B cell (primary cell): ENCODE results near the gene GLCCI1. TPM values are rescaled to one million over a fixed set of nuclear protein-coding genes. Genes with fewer than 3 reads are reported as not detected.

Source experiments
- ATAC-seq: fragments of 200-7000 bp; cut with Tn5 transposase; one replicate; pipeline ENCODE4 v1.10.0; 2021; ENCODE audit warnings: low read depth, mild to moderate bottlenecking, moderate number of reproducible peaks, moderate library complexity
- CTCF ChIA-PET: fragments of 350-600 bp; sonication (Branson Sonifier 250); formaldehyde crosslinking; loops from one replicate; lab custom pipeline; 2021; ENCODE audit warnings: antibody characterized with exemption, inconsistent platforms; lab: Charles Lee
- POLR2A ChIA-PET: fragments of 350-600 bp; sonication (Branson Sonifier 250); formaldehyde crosslinking; loops from one replicate; lab custom pipeline; 2021; ENCODE audit warnings: antibody characterized with exemption; lab: Charles Lee
- DNase-seq: peaks from one replicate; pipeline ENCODE4 v3.0.0; 2013
- H2AFZ ChIP-seq: 2 replicates; pipeline ENCODE4 v1.6.1; 2012; ENCODE audit warnings: mild to moderate bottlenecking, low read depth, low read length; ENCODE audit not compliant: insufficient read depth, poor library complexity, severe bottlenecking
- H3K27ac ChIP-seq, 2 donors: 1 replicate in 1 of 2; 2 replicates in 1 of 2; pipeline ENCODE4 v1.5.1; 2012 to 2013; ENCODE audit warnings: low read length in 2 of 2, mild to moderate bottlenecking in 2 of 2, moderate library complexity in 1 of 2
- H3K27me3 ChIP-seq, 4 experiments: fragments of 200-600 bp in 1 of 4; sonication (generic) in 1 of 4; replicated peaks in 1 of 4; 1 replicate in 2 of 4; 2 replicates in 2 of 4; pipeline versions ENCODE4 v1.6.1 to v1.7.0; 2013 to 2016; ENCODE audit warnings: low read length in 3 of 4, mild to moderate bottlenecking in 2 of 4, mixed read lengths in 1 of 4, moderate library complexity in 1 of 4; ENCODE audit not compliant: insufficient read depth in 4 of 4, control insufficient read depth in 3 of 4; ENCODE audit errors: control extremely low read depth in 1 of 4
- H3K36me3 ChIP-seq, 2 experiments: replicated peaks in 1 of 2; 1 replicate in 1 of 2; 2 replicates in 1 of 2; pipeline versions ENCODE4 v1.6.1 to v1.7.1; 2013; ENCODE audit warnings: low read length in 1 of 2; ENCODE audit not compliant: insufficient read depth in 2 of 2, control insufficient read depth in 1 of 2; ENCODE audit errors: control extremely low read depth in 1 of 2, extremely low read depth in 1 of 2
- H3K4me1 ChIP-seq, 2 donors: fragments of 200-600 bp in 1 of 2; sonication (generic) in 1 of 2; 1 replicate in 1 of 2; 2 replicates in 1 of 2; pipeline versions ENCODE4 v1.5.1 to v1.6.1; 2013 to 2017; ENCODE audit warnings: low read length in 2 of 2; ENCODE audit not compliant: control insufficient read depth in 2 of 2, insufficient read depth in 2 of 2
- H3K4me2 ChIP-seq: replicated peaks from 2 replicates; pipeline ENCODE3; 2012; ENCODE audit warnings: mild to moderate bottlenecking, low read depth, low read length; ENCODE audit not compliant: poor library complexity, severe bottlenecking
- H3K4me3 ChIP-seq, 5 experiments: fragments of 200-600 bp in 1 of 5; sonication (generic) in 1 of 5; 1 replicate in 3 of 5; 2 replicates in 2 of 5; pipeline versions ENCODE4 v1.5.1 to v1.7.0; 2011 to 2016; ENCODE audit warnings: low read length in 4 of 5, mild to moderate bottlenecking in 4 of 5, low read depth in 2 of 5, control low read depth in 1 of 5, moderate library complexity in 1 of 5; ENCODE audit not compliant: insufficient read depth in 1 of 5; ENCODE audit errors: control extremely low read depth in 1 of 5, extremely low read depth in 1 of 5
- H3K79me2 ChIP-seq: fragments of 200-600 bp; sonication (generic); one replicate; pipeline ENCODE4 v1.6.0; 2016; ENCODE audit warnings: low read length; ENCODE audit not compliant: control insufficient read depth, insufficient read depth
- H3K9ac ChIP-seq: fragments of 200-600 bp; sonication (generic); 2 replicates; pipeline ENCODE4 v1.6.1; 2017; ENCODE audit warnings: mild to moderate bottlenecking, low read length, moderate library complexity
- H3K9me3 ChIP-seq, 3 donors: one replicate each; pipeline versions ENCODE4 v1.6.1 to v1.7.1; 2013; ENCODE audit warnings: low read length in 2 of 3; ENCODE audit not compliant: control insufficient read depth in 2 of 3, insufficient read depth in 1 of 3; ENCODE audit errors: control extremely low read depth in 1 of 3
- H4K20me1 ChIP-seq: 2 replicates; pipeline ENCODE4 v1.6.0; 2012; ENCODE audit warnings: mild to moderate bottlenecking, low read length; ENCODE audit not compliant: insufficient read depth, control insufficient read depth, poor library complexity, severe bottlenecking
- H3K27ac Mint-ChIP-seq: one replicate; pipeline ENCODE4 v1.8.0; 2021; ENCODE audit warnings: mixed read lengths
- H3K27me3 Mint-ChIP-seq: one replicate; pipeline ENCODE4 v1.8.0; 2021; ENCODE audit warnings: mixed read lengths
- H3K4me1 Mint-ChIP-seq: one replicate; pipeline ENCODE4 v1.8.0; 2021; ENCODE audit warnings: mixed read lengths
- H3K4me3 Mint-ChIP-seq: one replicate; pipeline ENCODE4 v1.8.0; 2021; ENCODE audit warnings: mixed read lengths
- H3K9me3 Mint-ChIP-seq: one replicate; pipeline ENCODE4 v1.8.0; 2022; ENCODE audit warnings: mixed read lengths; ENCODE audit not compliant: insufficient read depth
- EZH2 ChIP-seq: IDR thresholded peaks from 2 replicates; pipeline ENCODE4 v1.6.1; 2012; ENCODE audit warnings: borderline replicate concordance, low read depth, mild to moderate bottlenecking, moderate library complexity, low read length; ENCODE audit not compliant: insufficient read depth, poor library complexity, severe bottlenecking
- WGBS: methylation state at CpG from one replicate; pipeline ENCODE4 v1.1.5; 2013; ENCODE audit warnings: missing lambda C conversion rate; ENCODE audit not compliant: insufficient coverage; 5-methylcytosine and 5-hydroxymethylcytosine counted together
- intact Hi-C: fragments of 100-400 bp; cut with micrococcal nuclease; formaldehyde crosslinking; loops from one replicate; pipeline ENCODE4 v1.10.0; 2022
- polyA plus RNA-seq: library from polyadenylated mRNA; depleted of rRNA; stranded (reverse); fragments of >200 nt; gene quantifications from 2 replicates; pipeline ENCODE4 v1.2.3, GENCODE V29; 2012
- total RNA-seq, 2 donors: library from RNA; stranded (reverse); fragments of 120-200 nt in 1 of 2; gene quantifications; 1 replicate in 1 of 2; 2 replicates in 1 of 2; pipeline versions ENCODE4 v1.2.3 to v1.2.4, GENCODE V29; 2013 to 2022
- TF ChIP-seq, protein P1 (sequence below): fragments of 200-600 bp; IDR thresholded peaks from one replicate; pipeline ENCODE4 v1.8.0; 2022; ENCODE audit warnings: antibody characterized with exemption, mild to moderate bottlenecking

GLCCI1 gene
- total and polyA plus RNA-seq, 2 donors (not counting 1 experiment from before 2014, with no cell fraction given): 17.7 to 50.3 TPM

DNA sequence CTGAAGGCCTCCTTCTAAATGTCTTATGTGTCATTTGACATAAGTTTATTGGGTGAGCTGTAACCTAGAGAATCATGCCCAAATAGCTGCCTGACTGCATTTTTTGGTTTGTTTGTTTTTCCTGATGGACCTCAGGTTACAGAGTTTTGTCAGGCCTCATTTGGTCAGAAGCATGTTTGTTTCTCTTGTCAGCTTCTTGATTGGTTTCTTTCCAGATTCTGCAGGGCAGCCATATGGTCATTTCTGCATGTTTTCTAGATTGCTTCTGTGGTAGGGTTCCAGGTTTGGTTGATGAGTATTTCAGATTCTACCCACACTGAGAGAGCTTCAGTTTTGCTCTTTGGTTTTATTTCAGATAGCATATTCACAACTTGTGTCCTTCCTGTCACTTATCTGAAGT, 28.0 kb downstream of the GLCCI1 start:
- CTCF ChIA-PET: interaction anchor here (1.5 kb wide), 1 partner anchor 39 kb away, joined by 4 read pairs; no protein-coding TSS in a partner anchor
- intact Hi-C loops: no loop called here

DNA sequence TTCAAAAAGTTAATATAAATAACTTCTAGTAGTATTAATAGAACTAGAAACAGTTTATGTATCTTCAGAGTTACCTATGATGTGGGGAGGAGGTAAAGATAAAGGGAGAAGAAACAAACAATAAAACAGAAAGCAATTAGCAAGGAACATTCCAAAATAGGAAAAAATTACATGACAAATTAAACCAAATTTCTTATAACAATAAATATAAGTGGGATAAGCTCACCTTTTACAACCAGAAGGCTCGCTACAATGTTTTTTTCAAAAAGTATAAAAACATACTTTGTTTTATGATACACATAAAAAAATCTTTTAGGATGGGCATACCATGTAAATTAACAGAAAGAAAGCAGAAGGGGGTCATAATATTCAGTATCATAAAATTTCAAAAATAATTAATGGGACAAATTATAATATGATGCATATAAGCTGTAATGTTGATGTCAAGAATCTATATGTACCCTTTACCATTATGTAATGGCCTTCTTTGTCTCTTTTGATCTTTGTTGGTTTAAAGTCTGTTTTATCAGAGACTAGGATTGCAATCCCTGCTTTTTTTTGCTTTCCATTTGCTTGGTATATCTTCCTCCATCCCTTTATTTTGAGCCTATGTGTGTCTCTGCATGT, 31.8 kb downstream of the GLCCI1 start:
- no peaks in the 10 kb centered on the region for H3K4me1 ChIP-seq
- no peaks in the 10 kb centered on the region for H3K27me3 ChIP-seq
- POLR2A ChIA-PET: no interaction called here
- H2AFZ ChIP-seq: no peak overlapping the region
- no peak overlapping the region for H3K27ac ChIP-seq
- no peak overlapping the region for H3K27ac Mint-ChIP-seq
- no peak overlapping the region for H3K9ac ChIP-seq
- H3K27me3 Mint-ChIP-seq: no peaks in the 10 kb centered on the region
- CTCF ChIA-PET: interaction anchor here (1.0 kb wide), 1 partner anchor 29 kb away, joined by 3 read pairs; no protein-coding TSS in a partner anchor
- no peak overlapping the region for H3K4me3 ChIP-seq
- H3K9me3 ChIP-seq: peaks cover 0 to 12% (median 10%) of the 10 kb centered on the region in 3 donors
- no peaks in the 10 kb centered on the region for H4K20me1 ChIP-seq
- peaks cover 7% of the 10 kb centered on the region for H3K9me3 Mint-ChIP-seq
- peaks cover 33% of the 10 kb centered on the region for H3K79me2 ChIP-seq
- no peak for TF ChIP-seq EZH2
- TF ChIP-seq, protein P1, sequence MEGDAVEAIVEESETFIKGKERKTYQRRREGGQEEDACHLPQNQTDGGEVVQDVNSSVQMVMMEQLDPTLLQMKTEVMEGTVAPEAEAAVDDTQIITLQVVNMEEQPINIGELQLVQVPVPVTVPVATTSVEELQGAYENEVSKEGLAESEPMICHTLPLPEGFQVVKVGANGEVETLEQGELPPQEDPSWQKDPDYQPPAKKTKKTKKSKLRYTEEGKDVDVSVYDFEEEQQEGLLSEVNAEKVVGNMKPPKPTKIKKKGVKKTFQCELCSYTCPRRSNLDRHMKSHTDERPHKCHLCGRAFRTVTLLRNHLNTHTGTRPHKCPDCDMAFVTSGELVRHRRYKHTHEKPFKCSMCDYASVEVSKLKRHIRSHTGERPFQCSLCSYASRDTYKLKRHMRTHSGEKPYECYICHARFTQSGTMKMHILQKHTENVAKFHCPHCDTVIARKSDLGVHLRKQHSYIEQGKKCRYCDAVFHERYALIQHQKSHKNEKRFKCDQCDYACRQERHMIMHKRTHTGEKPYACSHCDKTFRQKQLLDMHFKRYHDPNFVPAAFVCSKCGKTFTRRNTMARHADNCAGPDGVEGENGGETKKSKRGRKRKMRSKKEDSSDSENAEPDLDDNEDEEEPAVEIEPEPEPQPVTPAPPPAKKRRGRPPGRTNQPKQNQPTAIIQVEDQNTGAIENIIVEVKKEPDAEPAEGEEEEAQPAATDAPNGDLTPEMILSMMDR: no peak
- DNase-seq (no peak), ATAC-seq (no peak)
- WGBS: no CpG with 5 or more reads among the region's 1 CpG
- no peak overlapping the region for H3K4me2 ChIP-seq
- peaks cover 0 to 8% of the 10 kb centered on the region in 2 experiments for H3K36me3 ChIP-seq
- peaks cover 20% of the 10 kb centered on the region for H3K4me1 Mint-ChIP-seq
- no peak overlapping the region for H3K4me3 Mint-ChIP-seq
- intact Hi-C loops: no loop called here

More for the DNA sequence above, 28.0 kb downstream of the GLCCI1 start:
- DNase-seq (no peak), ATAC-seq (no peak)
- Mint-ChIP-seq H3K27ac (peak overlapping the region; percentile 51), H3K9me3 (peaks cover 8% of the 10 kb centered on the region), H3K4me1 (peaks cover 10% of the 10 kb centered on the region), H3K27me3 (no peaks in the 10 kb centered on the region), H3K4me3 (no peak overlapping the region)
- H3K4me3 ChIP-seq: no peak overlapping the region
- peak overlapping the region in 1 of 2 donors; percentile 21 for H3K27ac ChIP-seq
- H3K4me1 ChIP-seq: no peaks in the 10 kb centered on the region
- H3K4me2 ChIP-seq: no peak overlapping the region
- H2AFZ ChIP-seq: no peak overlapping the region
- peaks cover 70% of the 10 kb centered on the region for H3K79me2 ChIP-seq
- POLR2A ChIA-PET: no interaction called here
- H4K20me1 ChIP-seq: no peaks in the 10 kb centered on the region
- H3K9me3 ChIP-seq: peaks cover 3 to 25% (median 14%) of the 10 kb centered on the region in 3 donors
- peaks cover 0 to 5% of the 10 kb centered on the region in 2 experiments for H3K36me3 ChIP-seq
- TF ChIP-seq, protein P1: no peak
- no peaks in the 10 kb centered on the region for H3K27me3 ChIP-seq
- no peak overlapping the region for H3K9ac ChIP-seq
